ENCODE measurements around the gene DMGDH. TPM values are rescaled to one million over a fixed set of nuclear protein-coding genes. Genes with fewer than 3 reads are reported as not detected.
A peak's percentile ranks its signal among the peaks of the same experiment; 100 is the strongest.

Gene DMGDH
- total RNA-seq, 1 experiment from 2014 or later = not detected

GRCh38 chr5:79109527-79110492 is 40.3 kb upstream of the DMGDH start:
- H3K36me3 Mint-ChIP-seq (ENCODE audit: insufficient read depth in 1 of 3, low read depth in 3 of 3) = no peaks in the 10 kb centered on the region
- DNase-seq = peak; percentile 61
- no peak overlapping the region for H3K27ac Mint-ChIP-seq

More at GRCh38 chr5:79109527-79110492, 40.3 kb upstream of the DMGDH start:
- H3K14ac ChIP-seq (ENCODE audit: insufficient read depth, low read length) = no peak overlapping the region
- H3K18ac ChIP-seq (ENCODE audit: insufficient read length, low read depth, low read length) = no peak overlapping the region
- no peak overlapping the region for H3K4ac ChIP-seq (ENCODE audit: low read depth, low read length)
- H2BK15ac ChIP-seq (ENCODE audit: low read depth, low read length) = no peak overlapping the region
- H2BK5ac ChIP-seq (ENCODE audit: insufficient read length, low read length) = no peak overlapping the region
- H4K91ac ChIP-seq (ENCODE audit: insufficient read length, low read depth, low read length) = no peak overlapping the region
- H3K4me3 Mint-ChIP-seq = no peak overlapping the region
- peaks cover 11% of the 10 kb centered on the region for H3K23me2 ChIP-seq (ENCODE audit: insufficient read length, low read depth, low read length, poor library complexity, severe bottlenecking)
- no peaks in the 10 kb centered on the region for H3K79me1 ChIP-seq (ENCODE audit: insufficient read depth, low read depth, low read length, poor library complexity, severe bottlenecking)
- H3T11ph ChIP-seq (ENCODE audit: low read length) = no peak overlapping the region
- peaks cover 48% of the 10 kb centered on the region for H3K27me3 Mint-ChIP-seq (ENCODE audit: low read depth)
- no peak overlapping the region for H2BK12ac ChIP-seq (ENCODE audit: insufficient read length, low read depth, low read length)
- H2BK20ac ChIP-seq (ENCODE audit: low read depth, low read length, poor library complexity, severe bottlenecking) = no peak overlapping the region
- H4K5ac ChIP-seq (ENCODE audit: insufficient read length, low read depth, low read length) = no peak overlapping the region
- no peaks in the 10 kb centered on the region; the same call in none of the 2 replicates for H3K4me1 ChIP-seq (ENCODE audit: insufficient read depth, low read length)
- H3K4me1 Mint-ChIP-seq = peaks cover 7 to 9% of the 10 kb centered on the region in 2 experiments
- TF ChIP-seq CTCF (conservative IDR thresholded peaks at IDR 0.05) = peak; percentile 92
- H3K27me3 ChIP-seq (ENCODE audit: insufficient read depth, low read length) = peaks cover 13% of the 10 kb centered on the region; the same call in 1 of the 2 replicates
- no peak overlapping the region for H2AFZ ChIP-seq (ENCODE audit: low read length)
- WGBS (ENCODE audit: extremely low coverage, insufficient read length, low lambda C conversion rate) = no CpG with 5 or more reads among the region's 15 CpGs
- no peak overlapping the region for H3K27ac ChIP-seq (ENCODE audit: insufficient read length, low read depth, low read length)
- H3K9ac ChIP-seq (ENCODE audit: extremely low read depth, insufficient read length, low read length) = no peak overlapping the region
- no peak overlapping the region for H4K8ac ChIP-seq (replicated peaks; ENCODE audit: insufficient read length, low read depth, low read length)
- no peak overlapping the region for H3K23ac ChIP-seq (ENCODE audit: insufficient read length, low read depth, low read length)
- H3K56ac ChIP-seq (ENCODE audit: insufficient read length, low read depth, low read length) = no peak overlapping the region
- no peak overlapping the region for H2BK120ac ChIP-seq (ENCODE audit: low read depth, low read length, poor library complexity, severe bottlenecking)
- H4K20me1 ChIP-seq (ENCODE audit: control insufficient read depth, insufficient read depth, insufficient read length) = no peaks in the 10 kb centered on the region
- no peaks in the 10 kb centered on the region for H3K9me3 Mint-ChIP-seq
- H2AK5ac ChIP-seq (ENCODE audit: insufficient read length, low read length) = no peak overlapping the region
- no peaks in the 10 kb centered on the region for H3K9me3 ChIP-seq (ENCODE audit: control insufficient read depth, low read depth, low read length)
- no peaks in the 10 kb centered on the region for H3K79me2 ChIP-seq (ENCODE audit: insufficient read depth, low read length)
- H3K4me2 ChIP-seq (ENCODE audit: insufficient read depth, insufficient read length, low read length) = no peak overlapping the region

All from H9 (cell line).